Measurements from ENCODE around the gene ME3. TPM values are rescaled to one million over a fixed set of nuclear protein-coding genes. Genes with fewer than 3 reads are reported as not detected.

Gene ME3
- total RNA-seq, 6 experiments from 2014 or later, result 1.9 to 8.5 (median 4.6) TPM

DNA sequence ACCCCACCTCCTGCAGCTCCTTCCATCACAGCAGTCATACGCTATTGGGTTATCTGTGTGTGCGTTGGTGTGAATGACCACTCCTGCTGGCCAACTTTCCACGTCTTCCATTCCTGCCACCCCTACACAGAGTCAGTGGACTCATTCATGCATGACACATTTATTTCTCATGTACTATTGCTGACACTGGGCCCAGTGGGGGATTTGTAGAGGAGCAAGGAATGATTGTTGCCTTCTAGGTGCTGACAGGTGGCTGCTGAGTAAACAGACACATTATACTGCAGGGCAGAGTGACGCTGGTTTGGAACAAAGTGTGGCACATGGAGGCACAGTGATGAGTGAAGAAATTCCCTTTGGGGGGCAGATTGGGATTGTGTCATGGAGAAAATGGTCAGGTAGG lies 183.9 kb downstream of the ME3 start:
- Histone ChIP-seq H3K4me3 (no peak overlapping the region), H3K4me1 (no peaks in the 10 kb centered on the region), H3K9me3 (no peaks in the 10 kb centered on the region), H3K36me3 (no peaks in the 10 kb centered on the region), H3K27me3 (no peaks in the 10 kb centered on the region), H3K27ac (no peak overlapping the region)
- TF ChIP-seq, protein P1, sequence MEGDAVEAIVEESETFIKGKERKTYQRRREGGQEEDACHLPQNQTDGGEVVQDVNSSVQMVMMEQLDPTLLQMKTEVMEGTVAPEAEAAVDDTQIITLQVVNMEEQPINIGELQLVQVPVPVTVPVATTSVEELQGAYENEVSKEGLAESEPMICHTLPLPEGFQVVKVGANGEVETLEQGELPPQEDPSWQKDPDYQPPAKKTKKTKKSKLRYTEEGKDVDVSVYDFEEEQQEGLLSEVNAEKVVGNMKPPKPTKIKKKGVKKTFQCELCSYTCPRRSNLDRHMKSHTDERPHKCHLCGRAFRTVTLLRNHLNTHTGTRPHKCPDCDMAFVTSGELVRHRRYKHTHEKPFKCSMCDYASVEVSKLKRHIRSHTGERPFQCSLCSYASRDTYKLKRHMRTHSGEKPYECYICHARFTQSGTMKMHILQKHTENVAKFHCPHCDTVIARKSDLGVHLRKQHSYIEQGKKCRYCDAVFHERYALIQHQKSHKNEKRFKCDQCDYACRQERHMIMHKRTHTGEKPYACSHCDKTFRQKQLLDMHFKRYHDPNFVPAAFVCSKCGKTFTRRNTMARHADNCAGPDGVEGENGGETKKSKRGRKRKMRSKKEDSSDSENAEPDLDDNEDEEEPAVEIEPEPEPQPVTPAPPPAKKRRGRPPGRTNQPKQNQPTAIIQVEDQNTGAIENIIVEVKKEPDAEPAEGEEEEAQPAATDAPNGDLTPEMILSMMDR (IDR thresholded peaks at IDR 0.05), result no peak
- TF ChIP-seq POLR2A (IDR thresholded peaks at IDR 0.05), result no peak
- DNase-seq, result no peak
- intact Hi-C loops (cut with DNase I), result no loop called here
- 87% methylated on average over 4 of the region's 4 CpGs for WGBS (ENCODE audit: insufficient coverage, low coverage, low lambda C conversion rate, missing lambda C conversion rate)
- no peak for ATAC-seq

DNA sequence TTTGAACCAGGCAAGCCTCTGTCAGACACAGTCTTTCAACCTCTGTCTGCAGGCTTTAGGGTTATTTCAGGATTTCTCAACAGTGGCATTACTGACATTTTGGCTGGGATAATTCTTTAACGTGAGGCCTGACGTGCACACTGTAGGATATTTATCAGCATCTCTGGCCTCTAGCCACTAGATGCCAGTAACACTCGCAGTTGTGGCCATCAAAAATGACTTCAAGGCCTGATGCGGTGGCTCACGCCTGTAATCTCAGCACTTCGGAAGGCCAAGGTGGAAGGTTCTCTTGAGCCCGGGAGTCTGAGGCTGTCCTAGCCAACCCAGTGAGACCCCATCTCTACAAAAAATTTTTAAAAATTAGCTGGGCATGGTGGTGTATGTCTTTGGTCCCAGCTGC lies 184.7 kb downstream of the ME3 start:
- Histone ChIP-seq H3K9me3 (no peaks in the 10 kb centered on the region), H3K4me3 (no peak overlapping the region), H3K27me3 (no peaks in the 10 kb centered on the region), H3K4me1 (no peaks in the 10 kb centered on the region), H3K27ac (no peak overlapping the region), H3K36me3 (no peaks in the 10 kb centered on the region)
- DNase-seq (no peak), ATAC-seq (no peak)
- TF ChIP-seq, protein P1 (IDR thresholded peaks at IDR 0.05), result no peak
- no peak for TF ChIP-seq POLR2A (IDR thresholded peaks at IDR 0.05)
- 85% methylated on average over 4 of the region's 7 CpGs for WGBS (ENCODE audit: insufficient coverage, low coverage, low lambda C conversion rate, missing lambda C conversion rate)
- intact Hi-C loops (cut with DNase I), result no loop called here

DNA sequence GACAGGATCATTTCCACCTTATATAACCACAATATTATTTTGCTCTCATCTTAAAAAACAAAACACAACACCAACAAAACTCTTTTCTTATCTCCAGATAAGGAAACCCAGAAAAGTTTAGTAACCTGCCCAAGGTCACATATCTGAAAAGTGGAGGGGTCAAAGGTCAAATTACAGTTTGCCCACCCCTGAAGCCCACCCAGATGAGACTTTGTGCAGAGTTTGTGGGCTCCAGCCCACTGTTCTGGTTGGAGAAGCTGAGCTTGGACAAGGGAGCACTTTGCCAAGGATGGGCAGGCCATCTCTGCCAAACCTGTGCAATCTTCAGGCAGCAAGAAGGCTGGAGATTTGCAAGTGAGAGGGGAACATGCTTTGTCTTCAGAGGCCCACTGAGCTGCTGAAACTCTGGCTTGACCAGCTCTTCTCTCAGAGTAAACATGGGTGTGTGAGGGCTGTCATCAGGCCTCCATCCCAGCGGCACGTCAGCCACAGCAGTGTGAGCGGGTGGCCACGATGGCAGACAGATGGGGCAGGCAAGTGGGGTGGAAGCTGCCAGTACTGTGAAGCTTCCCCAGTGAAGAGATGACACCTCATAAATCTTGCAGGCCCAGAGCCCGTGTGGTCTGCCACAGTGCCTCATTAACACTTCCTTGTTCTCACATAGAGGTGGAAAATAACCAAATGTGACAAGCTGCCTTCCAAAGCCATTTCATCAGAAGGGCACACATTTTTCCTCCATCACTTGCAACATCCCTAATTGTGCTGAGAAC lies 186.0 kb downstream of the ME3 start:
- WGBS (ENCODE audit: insufficient coverage, low coverage, low lambda C conversion rate, missing lambda C conversion rate), result no CpG with 5 or more reads among the region's 5 CpGs

DNA sequence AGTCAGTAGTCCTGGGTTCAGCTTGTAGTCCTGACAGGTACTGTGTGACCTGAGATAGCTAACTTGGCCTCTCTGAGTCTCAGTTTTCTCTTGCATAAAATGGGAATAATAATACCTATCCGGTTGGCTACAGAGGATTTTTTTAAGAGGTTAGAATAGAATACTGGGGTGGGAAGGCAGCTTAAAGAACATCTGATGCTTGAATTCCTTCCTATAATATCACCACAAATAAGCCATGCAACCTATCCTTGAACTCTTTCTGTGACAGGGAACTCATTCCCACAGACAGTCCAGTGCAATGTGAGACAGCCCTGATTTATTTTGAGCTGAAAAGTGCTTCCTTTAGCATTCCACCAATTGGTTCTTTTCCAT lies 187.6 kb downstream of the ME3 start:
- no peaks in the 10 kb centered on the region for H3K27me3 ChIP-seq
- no peak overlapping the region for H3K4me3 ChIP-seq
- no peaks in the 10 kb centered on the region for H3K4me1 ChIP-seq
- 78% methylated on average over 1 of the region's 1 CpG for WGBS (ENCODE audit: insufficient coverage, low coverage, low lambda C conversion rate, missing lambda C conversion rate)
- no peak for ATAC-seq
- DNase-seq, result no peak
- TF ChIP-seq POLR2A (IDR thresholded peaks at IDR 0.05), result no peak
- TF ChIP-seq, protein P1 (IDR thresholded peaks at IDR 0.05), result no peak
- H3K27ac ChIP-seq, result peak overlapping the region in 1 of 3 donors; percentile 8
- no peaks in the 10 kb centered on the region for H3K9me3 ChIP-seq
- intact Hi-C loops (cut with DNase I), result no loop called here
- no peaks in the 10 kb centered on the region for H3K36me3 ChIP-seq

More for the DNA sequence above, 186.0 kb downstream of the ME3 start:
- no peaks in the 10 kb centered on the region for H3K36me3 ChIP-seq
- no peaks in the 10 kb centered on the region for H3K4me1 ChIP-seq
- no peak overlapping the region for H3K4me3 ChIP-seq
- no peaks in the 10 kb centered on the region for H3K9me3 ChIP-seq
- ATAC-seq, result peak in 1 of 4 donors; percentile 42
- TF ChIP-seq, protein P1 (IDR thresholded peaks at IDR 0.05), result no peak
- no peak for TF ChIP-seq POLR2A (IDR thresholded peaks at IDR 0.05)
- H3K27me3 ChIP-seq, result no peaks in the 10 kb centered on the region
- H3K27ac ChIP-seq, result no peak overlapping the region
- DNase-seq, result no peak
- intact Hi-C loops (cut with DNase I), result no loop called here

All from right lobe of liver (tissue), 6 donors.